SIG-M5 (cell line): ENCODE results near the gene MLXIP.
"Not testable (repeated sequence)": the region's sequence is repeated elsewhere in the genome, so short reads cannot be mapped to it uniquely, and the experiment has no call there.

ENCODE experiments used
- DNase-seq: peaks from one replicate; lab custom pipeline; 2025; lab: John Stamatoyannopoulos, UW

MLXIP gene

DNA sequence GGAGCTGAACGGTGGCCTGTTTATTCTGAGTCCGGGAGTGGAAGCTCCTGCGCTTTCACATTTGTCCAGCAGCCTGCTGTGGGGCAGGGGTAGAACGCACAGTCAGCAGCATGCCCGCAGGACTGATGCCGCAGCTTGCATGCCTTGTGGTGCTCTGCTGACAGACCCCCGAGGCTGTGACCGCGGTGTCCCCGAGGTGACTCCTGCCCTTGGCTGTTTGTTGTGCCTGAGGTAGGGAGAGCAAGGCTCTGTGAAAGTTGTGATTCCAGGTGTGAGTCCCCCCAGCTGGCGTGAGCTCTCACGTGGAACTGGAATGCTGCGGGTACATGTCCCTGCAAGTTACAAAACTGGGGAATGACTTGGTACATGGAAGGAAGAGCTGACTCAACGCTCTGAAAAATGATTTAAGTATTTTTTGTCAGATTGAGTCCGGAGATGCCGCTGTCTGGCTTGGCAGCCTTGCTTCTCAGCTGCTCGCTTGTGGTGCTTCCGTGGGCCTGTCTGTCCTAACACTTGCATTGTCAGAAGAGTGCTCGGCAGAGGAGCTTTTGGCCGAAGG, 18.1 kb downstream of the MLXIP start:
- no peak for DNase-seq

- DNase-seq = no peak
Measured at GRCh38 chr12:122097584-122097926, 19.0 kb downstream of the MLXIP start.

GRCh38 chr12:122097927-122098756, 19.6 kb downstream of the MLXIP start:
- DNase-seq = no peak

GRCh38 chr12:122099280-122099749, 20.8 kb downstream of the MLXIP start:
- DNase-seq = no peak

DNA sequence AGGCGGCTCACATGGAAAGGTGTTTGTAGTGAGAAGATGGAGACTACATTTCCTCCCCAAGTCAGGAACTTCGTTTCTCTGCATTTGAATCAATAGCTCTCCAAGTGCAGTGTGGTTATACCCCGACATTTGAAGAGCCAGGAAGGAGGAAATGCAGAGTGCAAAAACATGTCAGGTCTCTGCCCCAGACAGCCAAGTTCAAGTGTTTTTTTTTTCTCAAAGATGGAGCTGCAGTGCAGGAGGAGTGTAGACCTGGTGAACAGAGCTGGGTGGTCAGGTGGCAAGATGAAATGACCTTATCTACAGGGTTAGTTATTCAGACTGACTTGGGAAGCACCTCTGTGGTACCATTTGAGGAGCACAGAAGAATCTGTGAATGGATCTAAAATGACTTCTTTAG, 21.3 kb downstream of the MLXIP start:
- no peak for DNase-seq

DNA sequence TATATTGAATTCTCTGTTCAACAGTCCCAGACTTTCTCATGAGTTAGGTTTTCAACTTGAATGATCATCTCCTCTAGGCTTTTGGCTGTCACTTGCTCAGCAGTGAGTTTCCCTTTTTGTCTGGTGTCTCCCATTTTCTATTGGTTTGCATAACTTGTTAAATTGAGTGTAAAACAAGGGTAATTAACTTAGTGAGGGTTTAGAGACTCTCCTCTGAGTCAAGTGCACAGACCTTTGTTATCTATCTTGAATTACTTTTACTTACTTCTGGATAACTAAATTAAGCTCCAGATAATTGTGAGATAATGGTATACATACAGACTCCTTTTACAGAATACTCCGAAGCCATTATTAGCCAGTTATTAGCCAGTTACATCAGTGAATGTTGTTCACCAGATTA, 22.0 kb downstream of the MLXIP start:
- DNase-seq = no peak

- no peak for DNase-seq
Measured at GRCh38 chr12:122102331-122102730, 23.8 kb downstream of the MLXIP start.

DNA sequence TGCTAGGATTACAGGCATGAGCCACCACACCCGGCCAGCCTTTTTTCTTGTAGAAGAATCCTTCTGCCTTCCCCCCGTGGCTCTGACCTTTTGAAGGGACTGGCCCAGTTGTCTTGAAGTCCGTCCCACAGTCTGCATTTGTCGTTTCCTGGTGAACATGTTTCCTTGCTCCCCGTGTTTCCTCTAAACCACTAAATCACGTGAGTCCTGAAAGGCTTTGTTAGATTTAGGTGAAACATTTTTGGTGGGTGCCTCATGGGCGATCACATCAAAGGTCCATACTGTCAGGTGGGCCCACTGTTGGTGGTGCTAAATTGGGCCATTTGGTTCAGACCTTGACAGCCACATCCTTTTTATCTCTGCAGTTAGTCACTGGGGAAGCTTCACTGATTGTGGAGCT, 26.3 kb downstream of the MLXIP start:
- DNase-seq = no peak

DNA sequence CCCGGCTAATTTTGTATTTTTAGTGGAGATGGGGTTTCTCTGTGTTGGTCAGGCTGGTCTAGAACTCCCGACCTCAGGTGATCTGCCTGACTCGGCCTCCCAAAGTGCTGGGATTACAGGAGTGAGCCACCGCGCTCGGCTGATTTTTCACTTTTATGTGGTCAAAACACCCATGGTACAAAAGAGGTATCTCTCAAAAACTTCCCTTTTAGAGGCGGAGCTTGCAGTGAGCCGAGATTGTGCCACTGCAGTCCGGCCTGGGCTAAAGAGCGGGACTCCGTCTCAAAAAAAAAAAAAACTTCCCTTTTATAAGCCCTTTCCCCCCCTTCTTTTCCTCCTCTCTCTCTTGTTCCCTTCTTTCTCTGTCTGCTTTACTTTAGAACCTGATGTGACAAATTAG, 26.9 kb downstream of the MLXIP start:
- not testable (repeated sequence) for DNase-seq

- no peak for DNase-seq
Measured at GRCh38 chr12:122106843-122107242, 28.3 kb downstream of the MLXIP start.

GRCh38 chr12:122107261-122107660, 28.7 kb downstream of the MLXIP start:
- DNase-seq = no peak

DNA sequence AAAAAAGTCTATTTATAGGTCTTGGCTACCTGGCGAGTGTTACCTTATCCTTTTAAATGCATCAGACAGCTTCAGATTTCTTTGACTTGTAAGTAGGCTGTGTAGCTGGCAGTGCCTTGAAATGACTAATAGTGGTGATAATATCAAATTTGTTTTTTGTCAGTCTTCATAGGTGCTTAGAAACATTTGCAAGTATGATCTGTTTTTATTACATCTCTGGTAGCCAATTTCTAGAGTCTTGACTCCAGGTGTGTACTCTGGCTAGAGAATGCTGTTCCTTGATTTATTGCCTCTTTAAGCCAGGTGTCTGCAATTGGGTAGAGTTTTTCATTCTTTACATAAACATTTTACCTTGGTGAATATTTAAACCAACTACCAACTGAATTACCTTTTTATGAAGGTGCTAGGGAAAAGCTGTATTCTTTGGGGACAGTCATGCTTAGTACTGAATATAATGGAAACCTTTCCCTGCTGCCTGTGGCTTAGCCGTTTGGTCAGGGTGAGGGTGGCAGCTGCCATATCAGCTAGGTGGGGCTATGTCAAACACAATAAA, 32.6 kb downstream of the MLXIP start:
- DNase-seq = no peak

DNA sequence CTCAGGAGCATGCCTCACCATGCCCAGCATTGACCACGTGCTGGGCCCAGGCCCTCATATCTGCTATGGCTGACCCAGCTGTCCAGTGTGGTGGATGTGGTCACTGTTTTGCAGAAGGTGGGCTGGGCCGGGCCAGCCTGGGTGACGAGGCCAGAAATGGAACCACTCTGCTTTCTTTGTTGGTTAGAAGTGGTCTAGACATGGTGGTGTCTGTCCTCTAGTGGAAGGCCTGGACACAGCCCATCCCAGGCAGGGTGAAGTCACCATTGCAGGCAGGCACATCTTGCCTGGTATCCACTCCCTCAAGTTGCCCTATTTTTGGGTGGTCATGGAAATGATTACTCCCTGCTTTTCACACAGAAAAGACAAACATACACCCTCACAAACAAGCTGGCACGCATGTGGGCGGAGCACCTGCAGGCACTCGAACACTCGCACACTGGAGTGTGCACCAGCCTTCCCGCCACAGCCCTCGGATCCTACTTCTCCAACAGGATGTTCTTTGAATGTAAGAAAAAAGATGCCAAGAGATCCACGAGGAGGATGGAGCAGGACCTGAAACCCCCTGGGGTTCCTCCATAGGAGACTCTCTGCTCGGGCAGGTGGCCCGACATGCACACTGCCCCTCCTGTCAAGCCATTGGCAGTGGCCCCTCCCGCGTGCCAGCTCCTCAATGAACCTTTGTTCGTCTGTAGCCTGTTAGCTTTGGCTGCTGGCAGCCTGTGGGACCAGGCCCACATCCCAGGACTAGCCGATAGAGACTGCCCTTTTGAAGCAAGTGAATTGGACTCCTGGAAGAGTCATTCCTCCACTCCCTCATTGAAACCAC, 38.4 kb downstream of the MLXIP start:
- no peak for DNase-seq

DNA sequence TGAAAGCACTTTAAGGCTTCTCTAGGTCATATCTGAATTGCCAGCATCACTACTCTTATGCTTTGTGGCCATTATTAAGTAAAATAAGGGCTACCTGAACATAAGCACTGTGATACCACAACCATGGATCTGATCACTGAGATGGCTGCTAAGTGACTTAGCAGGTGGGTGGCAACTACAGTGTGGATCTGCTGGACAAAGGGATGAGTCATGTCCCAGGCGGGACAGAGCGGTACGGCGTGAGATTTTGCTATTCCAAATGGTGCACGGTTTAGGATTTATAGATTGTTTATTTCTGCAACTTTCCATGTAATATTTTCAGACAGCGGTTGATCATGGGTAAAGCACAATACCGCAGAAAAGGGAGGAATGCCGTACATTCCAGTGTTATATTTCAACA, 39.4 kb downstream of the MLXIP start:
- no peak for DNase-seq

DNA sequence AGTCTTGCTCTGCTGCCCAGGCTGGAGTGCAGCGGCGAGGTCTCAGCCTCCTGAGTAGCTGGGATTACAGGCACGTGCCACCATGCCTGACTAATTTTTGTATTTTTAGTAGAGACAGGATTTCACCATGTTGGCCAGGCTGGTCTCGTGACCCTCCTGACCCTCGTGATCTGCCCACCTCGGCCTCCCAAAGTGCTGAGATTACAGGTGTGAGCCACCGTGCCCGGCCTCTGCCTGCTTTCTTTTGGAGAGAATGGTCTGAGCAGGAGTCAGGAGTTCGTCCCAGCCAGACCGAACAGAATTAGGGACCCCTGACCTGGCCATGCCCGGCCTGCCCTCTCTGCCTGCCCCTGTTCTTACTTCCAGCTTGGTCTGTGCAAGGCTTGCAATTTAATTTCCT, 42.8 kb downstream of the MLXIP start:
- DNase-seq = not testable (repeated sequence)

DNA sequence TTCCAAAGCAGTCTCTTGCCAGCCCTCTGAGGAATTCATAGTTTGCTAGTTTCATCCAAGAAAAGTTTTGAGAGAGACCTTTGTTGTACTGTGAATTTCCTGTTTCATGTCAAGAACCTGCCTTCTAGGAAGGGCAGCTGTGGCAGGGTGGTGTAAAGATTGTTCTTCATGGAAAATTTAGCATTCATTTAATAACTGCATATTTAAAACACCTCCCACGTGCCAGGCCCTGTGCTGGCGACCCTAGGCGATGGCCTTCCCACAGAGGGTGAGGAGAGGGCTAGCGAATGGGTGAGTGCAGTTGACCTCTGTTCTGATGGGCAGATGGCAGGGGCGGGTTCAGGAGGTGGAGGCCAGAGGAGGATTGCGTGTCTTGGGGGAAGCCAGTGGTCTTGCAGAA, 43.2 kb downstream of the MLXIP start:
- no peak for DNase-seq

GRCh38 chr12:122123051-122123760, 44.6 kb downstream of the MLXIP start:
- DNase-seq = no peak

DNA sequence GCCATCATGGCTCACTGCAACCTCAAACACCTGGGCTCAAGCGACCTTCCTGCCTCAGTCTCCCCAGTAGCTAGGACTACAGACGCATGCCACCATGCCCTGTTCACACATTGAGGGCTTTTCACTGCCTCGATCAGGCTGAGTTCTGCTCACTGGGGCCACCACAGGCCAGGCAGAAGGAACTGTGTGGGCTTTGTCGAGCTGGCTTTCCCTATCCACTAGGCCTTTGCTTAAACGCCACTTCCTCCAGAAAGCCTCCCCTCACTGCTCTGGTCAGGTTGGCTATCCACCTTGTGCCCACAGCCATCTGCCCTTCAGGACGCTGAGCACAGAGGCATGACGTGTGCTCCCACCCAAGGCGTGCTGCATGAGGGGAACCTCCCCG, 45.2 kb downstream of the MLXIP start:
- no peak for DNase-seq

DNA sequence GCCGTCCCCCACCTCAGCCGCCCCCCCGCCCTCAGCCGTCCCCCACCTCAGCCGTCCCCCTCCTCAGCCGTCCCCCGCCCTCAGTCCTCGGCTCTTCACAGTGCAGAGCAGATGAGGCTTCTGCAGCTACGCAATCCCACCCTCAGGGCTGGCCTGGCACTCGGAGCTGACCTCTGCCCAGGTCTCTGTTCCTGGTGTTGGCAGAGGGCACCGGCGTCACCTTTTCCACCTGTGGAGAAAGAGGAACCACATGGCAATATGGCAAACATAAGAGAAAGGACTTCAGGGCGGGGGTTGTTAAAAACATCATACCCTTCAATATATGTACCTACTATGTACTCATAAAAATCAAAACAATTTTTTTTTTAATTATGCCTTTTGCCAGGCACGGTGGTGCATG, 45.8 kb downstream of the MLXIP start:
- no peak for DNase-seq

DNA sequence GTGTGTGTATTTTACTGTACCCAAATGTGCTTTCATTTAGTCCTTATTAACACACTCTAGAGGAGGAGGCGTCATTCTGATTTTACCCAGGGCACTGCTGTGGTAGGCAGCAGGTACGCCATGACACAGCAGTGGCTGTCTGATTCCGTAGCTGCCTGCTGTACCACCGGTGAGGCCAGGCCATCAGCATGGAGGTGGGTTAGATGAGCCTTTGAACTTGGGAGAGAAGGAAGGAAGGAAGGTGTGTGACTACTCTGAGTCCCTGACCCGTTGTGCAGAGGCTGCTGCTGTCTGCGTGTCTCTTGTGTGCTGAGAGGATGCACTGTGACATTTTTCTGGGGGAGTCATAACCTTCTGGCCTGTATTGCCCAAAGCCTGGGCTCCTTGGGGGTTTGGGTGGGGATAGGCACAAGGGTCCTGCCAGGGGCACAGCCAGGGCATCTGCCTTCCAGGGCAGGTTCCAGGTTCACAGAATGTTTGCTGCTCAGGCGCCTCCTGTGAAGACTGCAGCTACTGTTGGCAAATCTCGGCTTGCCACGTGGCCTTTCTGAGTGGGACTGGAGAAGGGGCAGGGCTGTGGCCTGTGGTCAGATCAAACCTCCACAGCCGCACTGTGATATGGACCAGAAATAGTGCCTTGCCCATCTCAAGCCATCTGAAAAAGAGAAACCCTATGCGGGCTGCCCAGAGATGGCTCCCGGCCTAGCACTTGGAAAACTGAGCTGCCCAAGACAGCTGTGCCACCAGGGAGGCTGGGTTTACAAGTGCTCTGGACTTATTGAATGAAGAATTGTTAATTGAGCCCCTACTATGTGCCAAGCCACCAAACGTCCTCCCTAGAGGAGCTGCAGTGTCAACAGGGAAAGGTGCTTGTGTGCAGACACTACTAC, 47.1 kb downstream of the MLXIP start:
- no peak for DNase-seq

- DNase-seq = no peak
Measured at GRCh38 chr12:122126342-122126635, 47.7 kb downstream of the MLXIP start.
